ENCODE results near the gene TRIM27. TPM values are rescaled to one million over a fixed set of nuclear protein-coding genes. Genes with fewer than 3 reads are reported as not detected.
"Not testable (repeated sequence)": the region's sequence is repeated elsewhere in the genome, so short reads cannot be mapped to it uniquely, and the experiment has no call there.

Gene TRIM27
- total RNA-seq, 1 donor from 2014 or later: 17.8 TPM

DNA sequence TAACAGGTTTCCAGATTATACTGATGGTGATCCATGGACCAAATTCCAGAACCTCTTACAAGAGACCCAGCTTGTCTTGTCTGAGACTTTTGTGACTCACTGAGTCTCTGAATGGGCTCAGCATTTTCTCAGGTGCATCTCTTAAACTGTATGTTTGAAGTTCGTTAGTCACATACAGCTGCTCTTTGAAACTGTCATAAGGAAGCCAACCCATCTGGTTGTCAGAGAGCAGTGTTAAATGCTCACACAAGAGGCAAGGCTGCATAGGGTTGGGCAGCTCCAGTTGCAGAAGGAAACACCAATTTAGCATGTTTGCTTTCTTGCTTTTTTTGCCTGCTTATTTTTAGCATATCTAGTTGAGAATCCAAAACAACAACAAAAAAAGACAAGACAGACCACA, 47.1 kb downstream of the TRIM27 start:
- TF ChIP-seq, protein P1, sequence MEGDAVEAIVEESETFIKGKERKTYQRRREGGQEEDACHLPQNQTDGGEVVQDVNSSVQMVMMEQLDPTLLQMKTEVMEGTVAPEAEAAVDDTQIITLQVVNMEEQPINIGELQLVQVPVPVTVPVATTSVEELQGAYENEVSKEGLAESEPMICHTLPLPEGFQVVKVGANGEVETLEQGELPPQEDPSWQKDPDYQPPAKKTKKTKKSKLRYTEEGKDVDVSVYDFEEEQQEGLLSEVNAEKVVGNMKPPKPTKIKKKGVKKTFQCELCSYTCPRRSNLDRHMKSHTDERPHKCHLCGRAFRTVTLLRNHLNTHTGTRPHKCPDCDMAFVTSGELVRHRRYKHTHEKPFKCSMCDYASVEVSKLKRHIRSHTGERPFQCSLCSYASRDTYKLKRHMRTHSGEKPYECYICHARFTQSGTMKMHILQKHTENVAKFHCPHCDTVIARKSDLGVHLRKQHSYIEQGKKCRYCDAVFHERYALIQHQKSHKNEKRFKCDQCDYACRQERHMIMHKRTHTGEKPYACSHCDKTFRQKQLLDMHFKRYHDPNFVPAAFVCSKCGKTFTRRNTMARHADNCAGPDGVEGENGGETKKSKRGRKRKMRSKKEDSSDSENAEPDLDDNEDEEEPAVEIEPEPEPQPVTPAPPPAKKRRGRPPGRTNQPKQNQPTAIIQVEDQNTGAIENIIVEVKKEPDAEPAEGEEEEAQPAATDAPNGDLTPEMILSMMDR (IDR thresholded peaks at IDR 0.05; ENCODE audit: borderline replicate concordance): no peak
- Histone ChIP-seq H3K36me3 (no peaks in the 10 kb centered on the region), H3K27me3 (ENCODE audit: low read depth) (peaks cover 55% of the 10 kb centered on the region), H3K27ac (replicated peaks) (no peak overlapping the region), H3K9me3 (replicated peaks) (no peaks in the 10 kb centered on the region), H3K4me3 (no peak overlapping the region), H3K4me1 (peaks cover 13% of the 10 kb centered on the region)
- no peak for DNase-seq
- intact Hi-C loops (cut with micrococcal nuclease): no loop called here

DNA sequence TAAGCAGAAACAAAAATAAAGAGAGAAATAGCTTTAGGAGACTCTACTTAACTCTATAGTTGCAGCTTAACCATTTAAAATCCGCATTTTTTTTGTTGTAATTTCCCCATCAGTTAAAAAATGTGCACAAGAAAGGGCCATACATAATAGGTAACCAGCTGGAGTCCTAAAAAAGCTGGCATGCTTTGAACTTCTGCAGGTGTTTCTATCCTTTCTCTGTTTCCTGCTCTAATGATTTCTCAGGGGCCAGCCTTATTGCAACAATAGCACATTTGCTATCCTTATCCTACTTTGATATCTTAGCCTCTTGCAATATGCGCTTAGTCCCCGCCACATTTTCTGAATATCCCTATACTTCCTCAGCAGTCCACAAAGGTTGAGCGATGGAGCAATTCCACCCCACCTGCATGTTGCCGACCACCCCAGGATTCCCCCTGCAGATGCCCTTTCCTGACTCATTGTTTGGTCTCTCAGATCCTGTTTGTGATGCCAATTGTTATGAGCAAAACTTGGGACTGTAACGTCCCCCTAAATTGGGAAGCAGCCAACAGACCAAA, 48.5 kb downstream of the TRIM27 start:
- peaks cover 65% of the 10 kb centered on the region for H3K27me3 ChIP-seq (ENCODE audit: low read depth)
- no peaks in the 10 kb centered on the region for H3K36me3 ChIP-seq
- H3K27ac ChIP-seq (replicated peaks): no peak overlapping the region
- TF ChIP-seq, protein P1 (IDR thresholded peaks at IDR 0.05; ENCODE audit: borderline replicate concordance): no peak
- no peak for DNase-seq
- H3K4me3 ChIP-seq: no peak overlapping the region
- H3K4me1 ChIP-seq: peaks cover under 1% of the 10 kb centered on the region
- no peaks in the 10 kb centered on the region for H3K9me3 ChIP-seq (replicated peaks)
- intact Hi-C loops (cut with micrococcal nuclease): no loop called here

DNA sequence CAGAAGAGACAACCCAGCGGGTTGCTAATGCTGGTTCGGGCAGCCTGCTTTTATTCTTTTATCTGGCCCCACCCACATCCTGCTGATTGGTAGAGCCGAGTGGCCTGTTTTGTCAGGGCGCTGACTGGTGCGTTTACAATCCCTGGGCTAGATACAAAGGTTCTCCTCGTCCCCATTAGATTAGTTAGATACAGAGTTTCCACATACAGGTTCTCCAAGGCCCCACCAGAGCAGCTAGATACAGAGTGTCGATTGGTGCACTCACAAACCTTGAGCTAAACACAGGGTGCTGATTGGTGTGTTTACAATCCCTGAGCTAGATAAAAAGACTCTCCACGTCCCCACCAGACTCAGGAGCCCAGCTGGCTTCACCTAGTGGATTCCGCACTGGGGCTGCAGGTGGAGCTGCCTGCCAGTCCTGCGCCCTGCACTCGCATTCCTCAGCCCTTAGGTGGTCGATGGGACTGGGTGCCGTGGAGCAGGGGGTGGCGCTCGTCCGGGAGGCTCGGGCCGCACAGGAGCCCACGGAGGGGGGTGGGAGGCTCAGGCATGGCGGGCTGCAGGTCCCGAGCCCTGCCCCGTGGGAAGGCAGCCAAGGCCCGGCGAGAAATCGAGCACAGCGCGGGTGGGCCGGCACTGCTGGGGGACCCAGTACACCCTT, 51.5 kb downstream of the TRIM27 start:
- H3K4me3 ChIP-seq; DNase-seq; H3K9me3 ChIP-seq (replicated peaks); H3K27ac ChIP-seq (replicated peaks); intact Hi-C loops (cut with micrococcal nuclease); H3K4me1 ChIP-seq; H3K36me3 ChIP-seq: not testable (repeated sequence)
- H3K27me3 ChIP-seq (ENCODE audit: low read depth): peaks cover 60% of the 10 kb centered on the region

DNA sequence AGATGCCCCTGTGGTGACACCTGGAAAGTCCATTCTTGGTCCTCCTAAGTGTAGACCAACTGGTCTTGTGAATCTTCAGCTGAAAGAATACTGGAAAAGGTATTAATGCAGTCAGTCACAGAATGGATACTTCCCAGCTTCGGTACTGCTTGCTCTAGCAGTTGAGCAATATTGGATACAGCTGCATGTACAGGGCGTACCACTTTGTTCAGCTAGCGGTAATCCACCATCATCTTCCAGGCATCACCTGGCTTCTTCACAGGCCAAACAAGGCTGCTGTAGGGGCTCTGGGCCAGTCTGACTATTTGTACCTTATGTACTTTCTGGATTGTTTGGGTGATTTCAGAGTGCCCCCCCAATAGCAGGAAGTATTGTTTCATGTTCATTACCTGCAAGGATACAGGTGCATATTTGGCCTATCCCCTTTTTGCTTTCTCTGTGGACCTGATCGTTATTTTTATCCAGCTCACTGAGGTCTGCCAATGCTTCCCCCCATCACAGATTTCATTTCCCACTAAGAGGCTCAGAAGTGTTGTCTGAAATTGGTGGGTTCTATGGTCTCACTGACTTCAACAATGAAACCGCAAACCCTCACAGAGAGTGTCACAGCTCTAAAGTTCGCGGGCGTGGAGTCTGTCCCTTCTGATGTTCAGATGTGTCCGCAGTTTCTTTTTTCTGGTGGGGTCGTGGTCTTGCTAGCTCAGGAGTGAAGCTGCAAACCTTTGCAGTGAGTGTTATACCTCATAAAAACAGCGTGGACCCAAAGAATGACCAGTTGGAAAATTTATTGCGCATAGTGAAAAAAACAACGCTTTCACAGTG, 52.2 kb downstream of the TRIM27 start:
- DNase-seq: no peak
- no peak overlapping the region for H3K4me3 ChIP-seq
- H3K9me3 ChIP-seq (replicated peaks): no peaks in the 10 kb centered on the region
- no peak overlapping the region for H3K27ac ChIP-seq (replicated peaks)
- TF ChIP-seq, protein P1 (IDR thresholded peaks at IDR 0.05; ENCODE audit: borderline replicate concordance): no peak
- peaks cover 53% of the 10 kb centered on the region for H3K27me3 ChIP-seq (ENCODE audit: low read depth)
- intact Hi-C loops (cut with micrococcal nuclease): no loop called here
- H3K36me3 ChIP-seq: no peaks in the 10 kb centered on the region
- H3K4me1 ChIP-seq: peaks cover 8% of the 10 kb centered on the region

DNA sequence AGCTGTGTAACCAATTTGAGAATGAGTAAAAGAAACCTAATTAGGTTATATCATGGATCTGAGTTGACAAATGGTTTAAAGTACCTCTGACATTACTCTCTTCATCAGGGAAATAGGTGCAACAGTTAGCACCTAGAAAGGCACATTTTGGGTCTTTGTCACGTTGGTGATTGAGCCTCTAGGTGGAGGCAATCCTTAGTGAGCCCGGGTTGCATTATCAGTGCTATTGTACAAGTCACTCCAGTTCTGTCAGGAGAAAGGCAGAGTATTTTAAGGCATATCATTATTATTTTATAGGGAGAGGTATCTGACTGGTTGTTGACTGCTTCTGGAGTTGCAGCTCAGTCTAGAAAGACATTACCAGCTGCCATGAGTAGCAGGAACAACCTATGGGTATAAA, 54.9 kb downstream of the TRIM27 start:
- no peak overlapping the region for H3K4me3 ChIP-seq
- intact Hi-C loops (cut with micrococcal nuclease): no loop called here
- peaks cover 22% of the 10 kb centered on the region for H3K4me1 ChIP-seq
- TF ChIP-seq, protein P1 (IDR thresholded peaks at IDR 0.05; ENCODE audit: borderline replicate concordance): no peak
- no peaks in the 10 kb centered on the region for H3K36me3 ChIP-seq
- peaks cover 7% of the 10 kb centered on the region for H3K9me3 ChIP-seq (replicated peaks)
- H3K27me3 ChIP-seq (ENCODE audit: low read depth): peaks cover 26% of the 10 kb centered on the region
- no peak for DNase-seq
- no peak overlapping the region for H3K27ac ChIP-seq (replicated peaks)

DNA sequence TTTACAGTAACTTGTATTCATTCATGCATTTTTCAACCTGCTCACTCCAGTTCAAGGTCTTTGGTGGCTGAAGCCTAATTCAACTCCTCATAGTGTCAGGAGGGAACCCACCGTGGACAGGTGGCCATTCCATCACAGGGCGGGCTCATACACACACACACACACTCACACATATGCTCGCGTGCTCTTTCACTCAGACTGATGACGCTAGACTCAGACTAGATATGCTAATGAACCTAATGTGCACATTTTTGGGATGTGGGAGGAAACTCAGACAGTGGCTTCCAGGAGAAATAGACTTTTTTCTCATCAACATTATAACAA, 56.7 kb downstream of the TRIM27 start:
- intact Hi-C loops (cut with micrococcal nuclease): no loop called here
- Histone ChIP-seq H3K27ac (replicated peaks) (peak overlapping the region; percentile 81), H3K9me3 (replicated peaks) (peaks cover 20% of the 10 kb centered on the region)

DNA sequence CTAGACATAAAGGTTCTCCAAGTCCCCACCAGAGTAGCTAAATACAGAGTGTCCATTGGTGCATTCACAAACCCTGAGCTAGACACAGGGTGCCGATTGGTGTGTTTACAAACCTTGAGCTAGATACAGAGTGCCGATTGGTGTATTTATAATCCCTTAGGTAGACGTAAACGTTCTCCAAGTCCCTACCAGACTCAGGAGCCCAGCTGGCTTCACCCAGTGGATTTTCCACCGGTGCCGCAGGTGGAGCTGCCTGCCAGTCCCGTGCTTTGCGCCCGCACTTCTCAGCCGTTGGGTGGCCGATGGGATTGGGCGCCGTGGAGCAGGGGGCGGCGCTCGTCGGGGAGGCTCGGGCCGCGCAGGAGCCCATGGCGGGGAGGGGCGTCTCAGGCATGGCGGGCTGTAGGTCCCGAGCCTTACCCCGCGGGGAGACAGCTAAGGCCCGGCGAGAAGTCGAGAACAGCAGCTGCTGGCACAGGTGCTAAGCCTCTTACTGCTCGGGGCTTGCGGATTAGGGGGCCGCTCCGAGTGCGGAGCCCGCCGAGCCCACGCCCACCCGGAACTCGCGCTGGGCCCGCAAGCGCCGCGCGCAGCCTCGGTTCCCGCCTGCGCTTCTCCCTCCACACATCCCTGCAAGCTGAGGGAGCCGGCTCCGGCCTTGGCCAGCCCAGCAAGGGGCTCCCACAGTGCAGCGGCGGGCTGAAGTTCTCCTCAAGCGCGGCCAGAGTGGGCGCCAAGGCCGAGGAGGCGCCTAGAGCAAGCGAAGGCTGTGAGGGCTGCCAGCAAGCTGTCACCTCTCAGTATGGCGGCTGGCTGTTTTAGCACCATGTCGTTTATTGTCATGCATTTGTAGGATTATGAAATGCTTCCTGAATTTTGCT, 57.3 kb downstream of the TRIM27 start:
- H3K4me3 ChIP-seq: peak overlapping the region; percentile 86
- H3K9me3 ChIP-seq (replicated peaks): peaks cover 26% of the 10 kb centered on the region
- H3K27me3 ChIP-seq (ENCODE audit: low read depth); intact Hi-C loops (cut with micrococcal nuclease); H3K36me3 ChIP-seq: not testable (repeated sequence)
- peak; percentile 62 for DNase-seq
- peak overlapping the region; percentile 81 for H3K27ac ChIP-seq (replicated peaks)
- peaks cover 28% of the 10 kb centered on the region for H3K4me1 ChIP-seq

More for the DNA sequence above, 56.7 kb downstream of the TRIM27 start:
- Histone ChIP-seq H3K4me1 (peaks cover 28% of the 10 kb centered on the region), H3K36me3 (no peaks in the 10 kb centered on the region), H3K4me3 (peak overlapping the region; percentile 86), H3K27me3 (ENCODE audit: low read depth) (peaks cover 13% of the 10 kb centered on the region)
- TF ChIP-seq, protein P1 (IDR thresholded peaks at IDR 0.05; ENCODE audit: borderline replicate concordance): no peak
- DNase-seq: no peak
